Heart left ventricle (tissue), 16 donors: ENCODE measurements around the gene MKRN2. TPM values are rescaled to one million over a fixed set of nuclear protein-coding genes. Genes with fewer than 3 reads are reported as not detected.

Experiments
- ATAC-seq, 4 donors: fragments of 200-7000 bp; cut with Tn5 transposase; one replicate each; pipeline ENCODE4 v1.9.1; 2020 to 2022; ENCODE audit warnings: moderate library complexity in 4 of 4, mild to moderate bottlenecking in 3 of 4, moderate number of reproducible peaks in 1 of 4
- DNase-seq, 5 donors: peaks; one replicate each; pipeline ENCODE4 v3.0.0-alpha.2; 2020
- H3K27ac ChIP-seq, 12 donors: fragments of 200-600 bp; sonication (generic) in 4 of 12; one replicate each; pipeline versions ENCODE4 v1.5.0 to v1.8.0; 2016 to 2022; ENCODE audit warnings: mild to moderate bottlenecking in 2 of 12
- H3K27me3 ChIP-seq, 9 donors: fragments of 200-600 bp; sonication (generic) in 2 of 9; one replicate each; pipeline versions ENCODE4 v1.5.1 to v1.8.0; 2016 to 2022; ENCODE audit warnings: mild to moderate bottlenecking in 3 of 9
- H3K36me3 ChIP-seq, 9 donors: fragments of 200-600 bp; sonication (generic) in 2 of 9; one replicate each; pipeline versions ENCODE4 v1.5.0 to v1.8.0; 2018 to 2022; ENCODE audit warnings: mild to moderate bottlenecking in 2 of 9
- H3K4me1 ChIP-seq, 12 donors: fragments of 200-600 bp; sonication (generic) in 4 of 12; one replicate each; pipeline versions ENCODE4 v1.5.0 to v1.8.0; 2016 to 2022; ENCODE audit warnings: mild to moderate bottlenecking in 3 of 12
- H3K4me3 ChIP-seq, 12 donors: fragments of 200-600 bp; sonication (generic) in 4 of 12; one replicate each; pipeline versions ENCODE4 v1.5.0 to v1.8.0; 2017 to 2022; ENCODE audit warnings: mild to moderate bottlenecking in 9 of 12, moderate library complexity in 4 of 12
- H3K9me3 ChIP-seq, 12 donors: fragments of 200-600 bp; sonication (generic) in 4 of 12; one replicate each; pipeline versions ENCODE4 v1.5.0 to v1.8.0; 2016 to 2022; ENCODE audit warnings: mild to moderate bottlenecking in 1 of 12
- POLR2A ChIP-seq, 2 donors: fragments of 450-650 bp; IDR thresholded peaks; one replicate each; pipeline ENCODE4 v1.6.1; 2017; ENCODE audit warnings: antibody characterized with exemption in 2 of 2, mild to moderate bottlenecking in 2 of 2, moderate library complexity in 2 of 2
- WGBS, 4 donors: extraction: QIAGEN DNeasy Blood & Tissue Kit in 2 of 4; methylation state at CpG; one replicate each; pipeline versions ENCODE4 v1.1.5 to v1.1.7; 2013 to 2018; 5-methylcytosine and 5-hydroxymethylcytosine counted together
- intact Hi-C, 10 donors: fragments of 100-400 bp; cut with DNase I; formaldehyde crosslinking; loops; one replicate each; pipeline versions ENCODE4 v1.11.1 to v1.14.2; 2022
- polyA plus RNA-seq, 2 donors: library from polyadenylated mRNA; stranded (reverse); fragments of 200-250 nt; gene quantifications; one replicate each; pipeline ENCODE4 v1.2.3, GENCODE V29; 2013
- total RNA-seq, 9 donors: library from RNA; depleted of rRNA in 2 of 9; stranded (reverse); fragments of >200 nt in 2 of 9; fragmentation: NEBNext Ultra II Directional in 3 of 9; extraction: Animal tissue kit (Norgen Biotek cat#: 25700) in 3 of 9; gene quantifications; one replicate each; pipeline versions ENCODE4 v1.1.0 to v1.2.4, GENCODE V29; 2016 to 2023
- TF ChIP-seq, protein P1 (sequence below), 12 donors: fragments of 200-600 bp; sonication (generic) in 4 of 12; IDR thresholded peaks; one replicate each; pipeline versions ENCODE4 v1.5.0 to v1.8.0; 2018 to 2022; ENCODE audit warnings: antibody characterized with exemption in 12 of 12, mild to moderate bottlenecking in 5 of 12
- donor health status: ischemic (EF 13 %, LVEDD 7.1; RV severe dilation, severe dysfunction).
- donor health status: healthy with polysubstance abuse.
- donor health status: DM: no; HTN: yes; CAD: no.
- donor health status: DM: no; HTN: no; CAD: no.
- donor health status: ischemic (EF 25% LVEDD 6.9; RV normal size, moderate dysfunction).
- donor health status: ischemic (EF 25% LVEDD 5.7; RV mildly dilated, moderate dysfunction).
- donor health status: healthy.
- donor health status: DM: yes; HTN: yes; CAD: no.
- donor health status: ischemic (EF 35%, LVEDD 5.7; RV mildly dilated, moderate dysfunction).
- donor health status: nonischemic (EF 11% LVEDD 7.7; RV severe dilation, severe dysfunction).
- donor health status: DM: yes; HTN: yes; CAD: no.
- donor health status: PGD.
- donor health status: ischemic (EF 29% LVEDD 5.4; RV normal size, mild dysfunction).
- donor health status: nonischemic (EF 23%, LVEDD 6.1; RV moderate dilation, normal function).

MKRN2 gene
- total and polyA plus RNA-seq, 11 donors: 23.2 to 42.2 (median 32.9) TPM

DNA sequence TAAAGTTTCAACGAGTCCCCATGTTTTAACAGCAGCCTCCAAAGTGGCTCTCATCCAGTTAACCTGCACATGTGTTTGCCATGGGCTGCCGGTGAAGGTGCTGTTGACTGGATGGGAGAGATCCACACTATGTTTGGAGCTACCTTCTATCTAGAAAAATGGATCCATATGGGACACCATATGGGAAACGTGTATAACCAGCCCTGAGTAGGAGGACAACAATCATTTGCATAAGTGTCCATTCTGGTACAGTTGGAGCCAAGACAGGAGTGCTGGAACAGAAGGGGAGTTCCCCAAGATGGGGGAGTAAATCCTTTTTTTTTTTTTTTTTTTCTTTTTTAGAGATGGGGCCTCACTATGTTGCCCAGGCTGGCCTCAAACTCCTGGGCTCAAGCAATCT, 36.6 kb downstream of the MKRN2 start:
- TF ChIP-seq POLR2A (IDR thresholded peaks at IDR 0.05): no peak
- TF ChIP-seq, protein P1, sequence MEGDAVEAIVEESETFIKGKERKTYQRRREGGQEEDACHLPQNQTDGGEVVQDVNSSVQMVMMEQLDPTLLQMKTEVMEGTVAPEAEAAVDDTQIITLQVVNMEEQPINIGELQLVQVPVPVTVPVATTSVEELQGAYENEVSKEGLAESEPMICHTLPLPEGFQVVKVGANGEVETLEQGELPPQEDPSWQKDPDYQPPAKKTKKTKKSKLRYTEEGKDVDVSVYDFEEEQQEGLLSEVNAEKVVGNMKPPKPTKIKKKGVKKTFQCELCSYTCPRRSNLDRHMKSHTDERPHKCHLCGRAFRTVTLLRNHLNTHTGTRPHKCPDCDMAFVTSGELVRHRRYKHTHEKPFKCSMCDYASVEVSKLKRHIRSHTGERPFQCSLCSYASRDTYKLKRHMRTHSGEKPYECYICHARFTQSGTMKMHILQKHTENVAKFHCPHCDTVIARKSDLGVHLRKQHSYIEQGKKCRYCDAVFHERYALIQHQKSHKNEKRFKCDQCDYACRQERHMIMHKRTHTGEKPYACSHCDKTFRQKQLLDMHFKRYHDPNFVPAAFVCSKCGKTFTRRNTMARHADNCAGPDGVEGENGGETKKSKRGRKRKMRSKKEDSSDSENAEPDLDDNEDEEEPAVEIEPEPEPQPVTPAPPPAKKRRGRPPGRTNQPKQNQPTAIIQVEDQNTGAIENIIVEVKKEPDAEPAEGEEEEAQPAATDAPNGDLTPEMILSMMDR (IDR thresholded peaks at IDR 0.05): no peak
- Histone ChIP-seq H3K4me3 (no peak overlapping the region), H3K27me3 (no peaks in the 10 kb centered on the region), H3K36me3 (peaks cover 0 to 100% (median 95%) of the 10 kb centered on the region in 9 donors), H3K4me1 (peaks cover 0 to 32% (median 5%) of the 10 kb centered on the region in 12 donors), H3K9me3 (no peaks in the 10 kb centered on the region), H3K27ac (peak overlapping the region in 9 of 12 donors; percentile 50 to 88 (median 63))
- intact Hi-C loops: loop anchor here in 1 of 10 donors (10.0 kb wide), 1 partner anchor 71 kb away; the partner anchor contains the start of gene RAF1
- DNase-seq: no peak
- WGBS, 4 donors: 70 to 81% (median 79%) methylated on average over 3 of the region's 3 CpGs
- ATAC-seq: no peak

DNA sequence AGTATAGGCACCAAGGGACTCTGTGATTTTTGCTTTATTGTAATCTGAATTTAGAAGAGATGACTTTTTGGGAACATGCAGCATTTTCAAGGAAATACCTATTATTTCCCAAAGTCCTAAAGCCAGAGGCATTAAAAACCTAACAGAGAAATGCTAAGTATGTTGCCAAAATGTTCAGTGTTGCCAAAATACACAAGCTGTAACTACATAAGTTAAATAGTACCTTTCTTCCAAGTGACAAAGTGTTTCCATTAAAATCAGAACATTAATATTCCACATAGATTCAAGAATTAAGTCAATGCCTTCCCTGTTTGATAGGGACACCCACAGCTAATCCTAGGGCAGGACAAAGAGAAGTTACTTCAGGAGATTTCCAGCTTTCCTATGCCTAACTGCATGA, 42.0 kb downstream of the MKRN2 start:
- H3K27ac ChIP-seq: no peak overlapping the region
- intact Hi-C loops: loop anchor here in 2 of 10 donors (5.0 to 10.0 kb wide), 2 partner anchors 63 to 66 kb away; partner anchors contain the start of gene RAF1 (in 2 of the 2)
- DNase-seq (no peak), ATAC-seq (no peak)
- peaks cover 0 to 100% (median 100%) of the 10 kb centered on the region in 9 donors for H3K36me3 ChIP-seq
- no peaks in the 10 kb centered on the region for H3K27me3 ChIP-seq
- no peaks in the 10 kb centered on the region for H3K9me3 ChIP-seq
- no peak overlapping the region for H3K4me3 ChIP-seq
- TF ChIP-seq POLR2A (IDR thresholded peaks at IDR 0.05): no peak
- TF ChIP-seq, protein P1 (IDR thresholded peaks at IDR 0.05): no peak
- peaks cover 0 to 12% (median 0%) of the 10 kb centered on the region in 12 donors for H3K4me1 ChIP-seq

DNA sequence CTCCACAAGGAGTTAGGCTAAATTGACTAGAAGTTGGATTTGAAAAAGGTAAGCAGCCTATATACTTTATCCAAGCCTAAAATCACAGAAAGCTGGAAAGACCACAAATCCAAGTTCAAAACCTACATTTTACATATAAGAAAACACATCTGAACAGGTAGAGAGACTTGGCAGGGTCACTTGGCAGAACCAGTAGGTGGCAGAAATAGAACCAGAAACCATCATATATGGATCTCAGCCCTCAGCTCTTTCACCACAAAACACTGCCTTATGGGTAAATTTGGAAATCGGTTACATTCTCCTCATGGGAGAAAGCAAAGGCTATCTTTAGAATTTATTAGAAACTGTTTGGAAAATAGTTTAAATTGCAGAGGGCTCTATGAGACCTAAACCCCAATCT, 44.2 kb downstream of the MKRN2 start:
- no peaks in the 10 kb centered on the region for H3K9me3 ChIP-seq
- H3K27ac ChIP-seq: peak overlapping the region in 1 of 12 donors; percentile 20
- no peak for TF ChIP-seq POLR2A (IDR thresholded peaks at IDR 0.05)
- TF ChIP-seq, protein P1 (IDR thresholded peaks at IDR 0.05): peak in 6 of 12 donors; percentile 11 to 41 (median 19)
- H3K4me3 ChIP-seq: no peak overlapping the region
- H3K4me1 ChIP-seq: peaks cover 0 to 8% (median 0%) of the 10 kb centered on the region in 12 donors
- DNase-seq: no peak
- ATAC-seq: no peak
- 33 to 56% (median 40%) methylated on average over 1 of the region's 1 CpG for WGBS, 4 donors
- intact Hi-C loops: loop anchor here in 2 of 10 donors (5.0 to 10.0 kb wide), 2 partner anchors 121 to 124 kb away; no protein-coding TSS in a partner anchor
- no peaks in the 10 kb centered on the region for H3K27me3 ChIP-seq
- peaks cover 0 to 100% (median 97%) of the 10 kb centered on the region in 9 donors for H3K36me3 ChIP-seq

DNA sequence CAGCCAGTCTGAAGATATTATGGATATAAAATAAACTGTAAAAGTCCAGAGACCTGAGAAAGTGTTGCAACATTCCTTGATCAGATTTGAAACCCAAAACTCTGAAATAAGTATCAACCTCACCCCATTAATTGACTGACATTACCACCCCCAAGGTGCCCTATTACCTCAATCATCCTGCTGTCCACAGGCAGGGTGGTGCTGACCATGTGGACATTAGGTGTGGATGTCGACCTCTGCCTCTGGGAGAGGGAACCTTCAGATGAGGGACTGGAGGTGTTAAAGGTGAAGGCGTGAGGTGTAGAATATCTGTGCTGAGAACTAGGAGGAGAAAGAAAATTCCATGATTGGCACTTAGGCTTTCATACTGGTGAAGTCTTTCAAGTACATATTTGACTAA, 47.1 kb downstream of the MKRN2 start:
- H3K4me3 ChIP-seq: no peak overlapping the region
- H3K27me3 ChIP-seq: no peaks in the 10 kb centered on the region
- intact Hi-C loops: loop anchor here in 2 of 10 donors (5.0 to 10.0 kb wide), 2 partner anchors 118 to 121 kb away; no protein-coding TSS in a partner anchor
- no peak for DNase-seq
- ATAC-seq: no peak
- TF ChIP-seq, protein P1 (IDR thresholded peaks at IDR 0.05): no peak
- no peak for TF ChIP-seq POLR2A (IDR thresholded peaks at IDR 0.05)
- WGBS, 4 donors: 82 to 91% (median 87%) methylated on average over 2 of the region's 2 CpGs
- H3K27ac ChIP-seq: no peak overlapping the region
- H3K4me1 ChIP-seq: peaks cover 0 to 5% (median 0%) of the 10 kb centered on the region in 12 donors
- H3K36me3 ChIP-seq: peaks cover 0 to 100% (median 97%) of the 10 kb centered on the region in 9 donors
- no peaks in the 10 kb centered on the region for H3K9me3 ChIP-seq
